Ovary (tissue), 9 donors: ENCODE data around the gene TYMS. TPM values are rescaled to one million over a fixed set of nuclear protein-coding genes. Genes with fewer than 3 reads are reported as not detected.

Experiments used
- DNase-seq, 5 donors: peaks; one replicate each; pipeline ENCODE4 v3.0.0-alpha.2; 2019 to 2020
- H3K27ac ChIP-seq, 2 donors: fragments of 200-600 bp; one replicate each; pipeline versions ENCODE4 v1.5.1 to v1.8.0; 2019 to 2022
- H3K27me3 ChIP-seq: fragments of 200-600 bp; one replicate; pipeline ENCODE4 v1.8.0; 2022
- H3K36me3 ChIP-seq: fragments of 200-600 bp; sonication (generic); one replicate; pipeline ENCODE4 v1.5.1; 2019
- H3K4me1 ChIP-seq: one replicate; pipeline ENCODE4 v1.8.1; 2013; ENCODE audit warnings: mild to moderate bottlenecking, moderate library complexity; ENCODE audit not compliant: insufficient read depth
- H3K4me3 ChIP-seq: fragments of 200-600 bp; sonication (generic); one replicate; pipeline ENCODE4 v1.5.1; 2017
- H3K9me3 ChIP-seq, 2 donors: fragments of 200-600 bp in 1 of 2; sonication (generic) in 1 of 2; one replicate each; pipeline versions ENCODE4 v1.5.1 to v1.8.1; 2013 to 2019; ENCODE audit warnings: mild to moderate bottlenecking in 1 of 2, moderate library complexity in 1 of 2
- EP300 ChIP-seq: sonication (generic); formaldehyde crosslinking; IDR thresholded peaks from one replicate; pipeline ENCODE4 v1.6.1; 2017; ENCODE audit warnings: antibody characterized with exemption
- POLR2A ChIP-seq: fragments of 450-650 bp; IDR thresholded peaks from one replicate; pipeline ENCODE4 v1.6.1; 2017; ENCODE audit warnings: antibody characterized with exemption, mild to moderate bottlenecking, moderate library complexity
- WGBS, 3 donors: extraction: QIAGEN DNeasy Blood & Tissue Kit in 1 of 3; methylation state at CpG; one replicate each; pipeline versions ENCODE4 v1.1.5 to v1.1.7; 2013 to 2017; 5-methylcytosine and 5-hydroxymethylcytosine counted together
- intact Hi-C, 4 donors: fragments of 100-400 bp; cut with DNase I; formaldehyde crosslinking; loops; one replicate each; pipeline versions ENCODE4 v1.11.0 to v1.15.1; 2022 to 2023
- polyA plus RNA-seq, 2 donors: library from polyadenylated mRNA; stranded (reverse); fragments of 200-250 nt in 1 of 2; fragments of 350-450 nt in 1 of 2; fragmentation: Illumina TruSeq in 1 of 2; extraction: RNeasy Lipid Tissue Mini Kit (QIAGEN cat#74804) in 1 of 2; gene quantifications; one replicate each; pipeline ENCODE4 v1.2.3, GENCODE V29; 2013 to 2014
- total RNA-seq, 7 donors: library from RNA; depleted of rRNA in 2 of 7; stranded (reverse); fragments of >200 nt in 2 of 7; fragmentation: NEBNext Ultra II Directional in 3 of 7; extraction: Animal tissue kit (Norgen Biotek cat#: 25700) in 3 of 7; gene quantifications; one replicate each; pipeline versions ENCODE4 v1.1.0 to v1.2.4, GENCODE V29; 2016 to 2023
- TF ChIP-seq, protein P1 (sequence below), 3 donors: fragments of 450-650 bp in 2 of 3; fragments of 200-600 bp in 1 of 3; IDR thresholded peaks; one replicate each; pipeline versions ENCODE4 v1.5.1 to v1.8.0; 2016 to 2022; ENCODE audit warnings: antibody characterized with exemption in 3 of 3, mild to moderate bottlenecking in 1 of 3
- donor health status: DM: no; HTN: no; CAD: no; lungs with moderate emphysema.
- donor health status: DM: no; HTN: no; CAD: no.
- donor health status: Bipolar disorder and iron deficiency.
- donor health status: DM: yes; HTN: yes; CAD: no.
- donor health status: DM: no; HTN: no; CAD: no.
- donor health status: DM: yes; HTN: yes; CAD: no.

TYMS gene
- total and polyA plus RNA-seq, 9 donors = 0.48 to 8.4 (median 4.4) TPM

DNA sequence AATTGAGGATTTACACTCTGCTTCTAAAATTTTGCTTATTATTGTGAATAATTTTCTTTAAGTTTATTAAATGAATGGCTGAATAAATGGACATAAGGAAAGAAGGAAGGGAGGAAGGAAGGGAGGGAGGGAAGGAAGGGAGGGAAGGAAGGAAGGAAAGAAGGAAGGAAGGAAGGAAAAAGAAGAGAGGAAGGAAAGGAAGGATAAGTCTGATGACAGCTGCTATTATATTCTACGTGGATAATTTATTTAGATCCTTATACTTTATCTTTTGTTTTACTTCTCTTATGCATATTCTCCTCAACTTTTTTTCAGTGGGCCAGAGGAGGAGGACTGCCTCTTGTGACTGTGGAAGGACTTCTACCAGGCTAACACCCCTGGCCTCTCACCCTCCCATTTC is 43.3 kb upstream of the TYMS start:
- Histone ChIP-seq H3K9me3 (no peaks in the 10 kb centered on the region), H3K36me3 (no peaks in the 10 kb centered on the region), H3K4me3 (no peak overlapping the region), H3K4me1 (no peaks in the 10 kb centered on the region), H3K27me3 (no peaks in the 10 kb centered on the region), H3K27ac (no peak overlapping the region)
- no peak for DNase-seq
- TF ChIP-seq EP300 = no peak
- TF ChIP-seq, protein P1, sequence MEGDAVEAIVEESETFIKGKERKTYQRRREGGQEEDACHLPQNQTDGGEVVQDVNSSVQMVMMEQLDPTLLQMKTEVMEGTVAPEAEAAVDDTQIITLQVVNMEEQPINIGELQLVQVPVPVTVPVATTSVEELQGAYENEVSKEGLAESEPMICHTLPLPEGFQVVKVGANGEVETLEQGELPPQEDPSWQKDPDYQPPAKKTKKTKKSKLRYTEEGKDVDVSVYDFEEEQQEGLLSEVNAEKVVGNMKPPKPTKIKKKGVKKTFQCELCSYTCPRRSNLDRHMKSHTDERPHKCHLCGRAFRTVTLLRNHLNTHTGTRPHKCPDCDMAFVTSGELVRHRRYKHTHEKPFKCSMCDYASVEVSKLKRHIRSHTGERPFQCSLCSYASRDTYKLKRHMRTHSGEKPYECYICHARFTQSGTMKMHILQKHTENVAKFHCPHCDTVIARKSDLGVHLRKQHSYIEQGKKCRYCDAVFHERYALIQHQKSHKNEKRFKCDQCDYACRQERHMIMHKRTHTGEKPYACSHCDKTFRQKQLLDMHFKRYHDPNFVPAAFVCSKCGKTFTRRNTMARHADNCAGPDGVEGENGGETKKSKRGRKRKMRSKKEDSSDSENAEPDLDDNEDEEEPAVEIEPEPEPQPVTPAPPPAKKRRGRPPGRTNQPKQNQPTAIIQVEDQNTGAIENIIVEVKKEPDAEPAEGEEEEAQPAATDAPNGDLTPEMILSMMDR (IDR thresholded peaks at IDR 0.05) = no peak
- no peak for TF ChIP-seq POLR2A
- WGBS, 3 donors = 60 to 80% (median 66%) methylated on average over 1 of the region's 1 CpG
- intact Hi-C loops = loop anchor here in 2 of 4 donors (5.0 to 10.0 kb wide), 2 partner anchors 317 to 329 kb away; no protein-coding TSS in a partner anchor

DNA sequence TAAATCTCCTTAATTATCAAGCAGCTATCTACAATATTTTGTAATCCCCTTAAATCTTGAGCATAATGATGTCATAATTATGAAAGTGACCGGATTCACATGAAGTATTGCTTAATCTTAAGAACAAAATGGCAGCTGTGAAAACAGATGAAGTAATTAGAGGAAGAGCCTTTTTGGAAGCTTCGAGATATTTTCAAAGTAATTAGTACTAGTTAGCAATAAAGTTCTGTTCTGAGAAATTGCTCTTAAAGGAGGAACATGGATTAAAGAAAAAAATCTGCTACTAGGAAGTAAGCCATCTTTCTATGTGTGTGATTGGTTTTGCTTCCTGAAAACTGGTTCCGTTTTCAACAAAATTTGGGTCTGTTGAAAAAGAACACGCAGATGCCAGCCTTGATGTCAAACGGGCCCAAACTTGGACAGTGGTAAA is 42.3 kb upstream of the TYMS start:
- intact Hi-C loops = loop anchor here in 3 of 4 donors (5.0 to 10.0 kb wide), 3 partner anchors 323 to 333 kb away; no protein-coding TSS in a partner anchor
- no peak overlapping the region for H3K27ac ChIP-seq

DNA sequence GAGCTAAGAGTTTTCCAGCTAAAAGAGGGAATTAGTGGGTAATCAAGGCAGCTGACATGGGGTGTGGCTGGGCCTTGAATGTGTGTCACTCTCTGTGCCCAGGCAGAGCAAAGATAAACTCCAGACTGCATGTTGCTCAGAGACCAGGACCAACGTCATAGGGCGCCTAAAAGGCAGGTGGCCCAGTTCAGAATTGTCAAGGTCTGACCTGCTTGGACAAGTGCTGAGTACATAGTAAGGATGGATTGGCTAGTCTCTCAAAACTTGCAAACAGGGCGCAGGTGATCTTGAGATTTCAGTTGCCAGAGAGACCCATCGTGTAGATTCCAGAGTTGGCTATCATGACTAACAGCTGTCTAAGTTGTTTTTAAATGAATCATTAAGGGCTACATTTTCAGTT is 41.7 kb upstream of the TYMS start:
- no peaks in the 10 kb centered on the region for H3K9me3 ChIP-seq
- intact Hi-C loops = loop anchor here in 3 of 4 donors (5.0 to 10.0 kb wide), 3 partner anchors 323 to 333 kb away; no protein-coding TSS in a partner anchor
- TF ChIP-seq POLR2A (no peak), EP300 (no peak)
- TF ChIP-seq, protein P1 (IDR thresholded peaks at IDR 0.05) = no peak
- DNase-seq = no peak
- H3K4me1 ChIP-seq = no peaks in the 10 kb centered on the region
- H3K27me3 ChIP-seq = no peaks in the 10 kb centered on the region
- H3K27ac ChIP-seq = no peak overlapping the region
- WGBS, 3 donors = 54 to 59% (median 54%) methylated on average over 4 of the region's 4 CpGs
- H3K36me3 ChIP-seq = no peaks in the 10 kb centered on the region
- no peak overlapping the region for H3K4me3 ChIP-seq

More for the DNA sequence above, 42.3 kb upstream of the TYMS start:
- no peak for DNase-seq
- Histone ChIP-seq H3K36me3 (no peaks in the 10 kb centered on the region), H3K4me1 (no peaks in the 10 kb centered on the region), H3K27me3 (no peaks in the 10 kb centered on the region), H3K9me3 (no peaks in the 10 kb centered on the region), H3K4me3 (no peak overlapping the region)
- 82 to 90% (median 85%) methylated on average over 5 of the region's 5 CpGs for WGBS, 3 donors
- TF ChIP-seq, protein P1 (IDR thresholded peaks at IDR 0.05) = no peak
- TF ChIP-seq POLR2A (no peak), EP300 (no peak)

DNA sequence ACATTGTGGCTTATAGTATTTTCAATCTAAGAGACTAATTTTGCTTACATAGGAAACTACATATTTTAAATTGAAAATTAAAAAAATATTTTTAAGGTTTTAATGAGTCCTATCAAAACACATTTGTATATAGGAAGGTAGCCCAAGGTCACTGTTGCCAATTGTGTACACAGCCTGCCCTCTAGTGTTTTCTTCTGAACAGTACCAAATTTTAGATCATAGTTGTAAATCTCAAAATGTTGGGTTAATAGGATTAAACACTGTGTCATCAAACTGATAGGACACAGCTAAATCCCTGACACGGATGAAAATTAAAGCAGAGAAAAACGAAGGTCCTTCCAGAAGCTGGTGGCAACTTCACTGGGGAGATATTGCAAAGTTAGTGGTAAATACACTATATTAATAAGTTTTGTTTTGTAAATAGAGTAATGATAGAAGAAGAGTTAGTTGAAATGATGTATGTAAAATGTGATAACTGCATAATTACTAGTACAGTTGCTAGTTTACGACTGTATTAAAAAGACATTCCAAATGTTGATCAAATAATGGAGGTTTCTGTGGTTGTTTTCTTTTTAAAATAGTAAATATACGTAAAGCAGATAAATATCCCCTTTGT is 41.0 kb upstream of the TYMS start:
- no peak for DNase-seq
- Histone ChIP-seq H3K27ac (no peak overlapping the region), H3K36me3 (no peaks in the 10 kb centered on the region), H3K4me3 (no peak overlapping the region), H3K27me3 (no peaks in the 10 kb centered on the region), H3K4me1 (no peaks in the 10 kb centered on the region), H3K9me3 (no peaks in the 10 kb centered on the region)
- TF ChIP-seq, protein P1 (IDR thresholded peaks at IDR 0.05) = peak; percentile 21 to 71 (median 49)
- TF ChIP-seq EP300 (no peak), POLR2A (no peak)
- intact Hi-C loops = loop anchor here in 3 of 4 donors (5.0 to 10.0 kb wide), 3 partner anchors 324 to 334 kb away; no protein-coding TSS in a partner anchor
- 17 to 25% (median 19%) methylated on average over 4 of the region's 4 CpGs for WGBS, 3 donors
